ENCODE results near the gene ASRGL1.

ASRGL1 gene

GRCh38 chr11:62433141-62433903 is 96.1 kb downstream of the ASRGL1 start:
- WGBS (ENCODE audit: extremely low coverage, insufficient coverage, insufficient read length), result no CpG with 5 or more reads among the region's 16 CpGs
- H2BK5ac ChIP-seq (ENCODE audit: low read depth, low read length, poor library complexity), result no peak overlapping the region
- H2AFZ ChIP-seq (ENCODE audit: insufficient read depth, low read length, poor library complexity), result no peak overlapping the region
- no peak overlapping the region for H3K4me2 ChIP-seq (ENCODE audit: low read length)
- H2BK12ac ChIP-seq (ENCODE audit: low read length), result no peak overlapping the region
- no peak overlapping the region for H3K4me3 ChIP-seq (ENCODE audit: low read depth, low read length)
- no peak overlapping the region for H3K18ac ChIP-seq (ENCODE audit: low read length)
- H2BK120ac ChIP-seq (ENCODE audit: insufficient read depth, low read length, poor library complexity), result no peak overlapping the region
- H3K4ac ChIP-seq (ENCODE audit: low read depth, low read length), result no peak overlapping the region
- no peaks in the 10 kb centered on the region for H3K27me3 ChIP-seq (ENCODE audit: insufficient read depth, low read length)
- H4K8ac ChIP-seq (ENCODE audit: low read depth, low read length), result no peak overlapping the region
- no peak overlapping the region for H3K9ac ChIP-seq (ENCODE audit: low read length)
- no peak overlapping the region for H4K12ac ChIP-seq (ENCODE audit: low read depth, low read length)
- H3K79me2 ChIP-seq (ENCODE audit: control insufficient read depth, insufficient read depth, low read length, poor library complexity), result peaks cover 3% of the 10 kb centered on the region
- H3K4me1 ChIP-seq (ENCODE audit: control insufficient read depth in 1 of 2, insufficient read depth in 2 of 2, low read length in 2 of 2), result peaks cover 8% of the 10 kb centered on the region in 2 experiments
- H3K36me3 ChIP-seq (ENCODE audit: control insufficient read depth in 1 of 2, insufficient read depth in 2 of 2, low read length in 2 of 2), result no peaks in the 10 kb centered on the region
- H3K79me1 ChIP-seq (ENCODE audit: low read length), result peaks cover 22% of the 10 kb centered on the region
- no peak for DNase-seq
- H3K14ac ChIP-seq (ENCODE audit: low read length), result no peak overlapping the region
- no peaks in the 10 kb centered on the region for H3K9me3 ChIP-seq (ENCODE audit: insufficient read depth, low read depth, low read length)
- H2AK5ac ChIP-seq (ENCODE audit: low read length), result no peak overlapping the region
- H4K91ac ChIP-seq (ENCODE audit: low read depth, low read length), result no peak overlapping the region
- H3K23ac ChIP-seq (ENCODE audit: low read length), result no peak overlapping the region
- H3K27ac ChIP-seq (ENCODE audit: low read depth, low read length), result no peak overlapping the region

- H3K4me1 ChIP-seq (ENCODE audit: control insufficient read depth in 1 of 2, insufficient read depth in 2 of 2, low read length in 2 of 2), result peaks cover 5% of the 10 kb centered on the region in 2 experiments
- H3K23ac ChIP-seq (ENCODE audit: low read length), result no peak overlapping the region
- H3K79me1 ChIP-seq (ENCODE audit: low read length), result peaks cover 19% of the 10 kb centered on the region
- no peak overlapping the region for H3K14ac ChIP-seq (ENCODE audit: low read length)
- no peak overlapping the region for H2BK12ac ChIP-seq (ENCODE audit: low read length)
- no peak overlapping the region for H3K27ac ChIP-seq (ENCODE audit: low read depth, low read length)
- no peak overlapping the region for H3K4me3 ChIP-seq (ENCODE audit: low read depth, low read length)
- no peak overlapping the region for H2AK5ac ChIP-seq (ENCODE audit: low read length)
- no peak overlapping the region for H3K18ac ChIP-seq (ENCODE audit: low read length)
- H4K91ac ChIP-seq (ENCODE audit: low read depth, low read length), result peak overlapping the region; percentile 3
- H3K79me2 ChIP-seq (ENCODE audit: control insufficient read depth, insufficient read depth, low read length, poor library complexity), result peaks cover 3% of the 10 kb centered on the region
- no peaks in the 10 kb centered on the region for H3K36me3 ChIP-seq (ENCODE audit: control insufficient read depth in 1 of 2, insufficient read depth in 2 of 2, low read length in 2 of 2)
- no peak overlapping the region for H4K8ac ChIP-seq (ENCODE audit: low read depth, low read length)
- DNase-seq, result no peak
- no peak overlapping the region for H3K4me2 ChIP-seq (ENCODE audit: low read length)
- no peaks in the 10 kb centered on the region for H3K9me3 ChIP-seq (ENCODE audit: insufficient read depth, low read depth, low read length)
- no peak overlapping the region for H2BK5ac ChIP-seq (ENCODE audit: low read depth, low read length, poor library complexity)
- H3K4ac ChIP-seq (ENCODE audit: low read depth, low read length), result no peak overlapping the region
- no peak overlapping the region for H4K12ac ChIP-seq (ENCODE audit: low read depth, low read length)
- no peak overlapping the region for H3K9ac ChIP-seq (ENCODE audit: low read length)
- no peaks in the 10 kb centered on the region for H3K27me3 ChIP-seq (ENCODE audit: insufficient read depth, low read length)
- no peak overlapping the region for H2AFZ ChIP-seq (ENCODE audit: insufficient read depth, low read length, poor library complexity)
- H2BK120ac ChIP-seq (ENCODE audit: insufficient read depth, low read length, poor library complexity), result no peak overlapping the region
- WGBS (ENCODE audit: extremely low coverage, insufficient coverage, insufficient read length), result no CpG with 5 or more reads among the region's 6 CpGs
These were observed 96.6 kb downstream of the ASRGL1 start for GRCh38 chr11:62433904-62434276.

GRCh38 chr11:62435846-62436660 is 98.8 kb downstream of the ASRGL1 start:
- Histone ChIP-seq H2BK120ac (ENCODE audit: insufficient read depth, low read length, poor library complexity) (no peak overlapping the region), H3K18ac (ENCODE audit: low read length) (no peak overlapping the region), H3K9me3 (ENCODE audit: insufficient read depth, low read depth, low read length) (no peaks in the 10 kb centered on the region), H3K23ac (ENCODE audit: low read length) (no peak overlapping the region), H2AK5ac (ENCODE audit: low read length) (no peak overlapping the region), H3K79me2 (ENCODE audit: control insufficient read depth, insufficient read depth, low read length, poor library complexity) (no peaks in the 10 kb centered on the region), H4K12ac (ENCODE audit: low read depth, low read length) (no peak overlapping the region), H3K14ac (ENCODE audit: low read length) (no peak overlapping the region), H4K8ac (ENCODE audit: low read depth, low read length) (no peak overlapping the region), H2BK5ac (ENCODE audit: low read depth, low read length, poor library complexity) (no peak overlapping the region), H2BK12ac (ENCODE audit: low read length) (peak overlapping the region; percentile 26), H2AFZ (ENCODE audit: insufficient read depth, low read length, poor library complexity) (no peak overlapping the region), H3K4me2 (ENCODE audit: low read length) (no peak overlapping the region), H3K4ac (ENCODE audit: low read depth, low read length) (no peak overlapping the region), H3K79me1 (ENCODE audit: low read length) (peaks cover 6% of the 10 kb centered on the region), H3K27ac (ENCODE audit: low read depth, low read length) (no peak overlapping the region), H3K36me3 (ENCODE audit: control insufficient read depth in 1 of 2, insufficient read depth in 2 of 2, low read length in 2 of 2) (no peaks in the 10 kb centered on the region), H4K91ac (ENCODE audit: low read depth, low read length) (no peak overlapping the region), H3K27me3 (ENCODE audit: insufficient read depth, low read length) (no peaks in the 10 kb centered on the region), H3K9ac (ENCODE audit: low read length) (no peak overlapping the region), H3K4me3 (ENCODE audit: low read depth, low read length) (no peak overlapping the region), H3K4me1 (ENCODE audit: control insufficient read depth in 1 of 2, insufficient read depth in 2 of 2, low read length in 2 of 2) (peaks cover 7 to 8% of the 10 kb centered on the region in 2 experiments)
- no CpG with 5 or more reads among the region's 5 CpGs for WGBS (ENCODE audit: extremely low coverage, insufficient coverage, insufficient read length)
- DNase-seq, result no peak

- Histone ChIP-seq H2BK120ac (ENCODE audit: insufficient read depth, low read length, poor library complexity) (no peak overlapping the region), H3K18ac (ENCODE audit: low read length) (no peak overlapping the region), H3K36me3 (ENCODE audit: control insufficient read depth in 1 of 2, insufficient read depth in 2 of 2, low read length in 2 of 2) (no peaks in the 10 kb centered on the region), H2BK5ac (ENCODE audit: low read depth, low read length, poor library complexity) (no peak overlapping the region), H4K8ac (ENCODE audit: low read depth, low read length) (no peak overlapping the region), H3K4me1 (ENCODE audit: control insufficient read depth in 1 of 2, insufficient read depth in 2 of 2, low read length in 2 of 2) (peaks cover 7 to 8% of the 10 kb centered on the region in 2 experiments), H3K23ac (ENCODE audit: low read length) (no peak overlapping the region), H3K27me3 (ENCODE audit: insufficient read depth, low read length) (no peaks in the 10 kb centered on the region), H3K4me2 (ENCODE audit: low read length) (no peak overlapping the region), H3K79me1 (ENCODE audit: low read length) (peaks cover 3% of the 10 kb centered on the region), H2AFZ (ENCODE audit: insufficient read depth, low read length, poor library complexity) (no peak overlapping the region), H2BK12ac (ENCODE audit: low read length) (no peak overlapping the region), H2AK5ac (ENCODE audit: low read length) (no peak overlapping the region), H3K4ac (ENCODE audit: low read depth, low read length) (no peak overlapping the region), H3K4me3 (ENCODE audit: low read depth, low read length) (no peak overlapping the region), H4K12ac (ENCODE audit: low read depth, low read length) (no peak overlapping the region), H3K27ac (ENCODE audit: low read depth, low read length) (no peak overlapping the region), H3K9ac (ENCODE audit: low read length) (no peak overlapping the region), H4K91ac (ENCODE audit: low read depth, low read length) (no peak overlapping the region), H3K9me3 (ENCODE audit: insufficient read depth, low read depth, low read length) (no peaks in the 10 kb centered on the region), H3K79me2 (ENCODE audit: control insufficient read depth, insufficient read depth, low read length, poor library complexity) (no peaks in the 10 kb centered on the region), H3K14ac (ENCODE audit: low read length) (no peak overlapping the region)
- WGBS (ENCODE audit: extremely low coverage, insufficient coverage, insufficient read length), result no CpG with 5 or more reads among the region's 1 CpG
- no peak for DNase-seq
These were observed 100.4 kb downstream of the ASRGL1 start for GRCh38 chr11:62437616-62438015.

Data from trophoblast cell (in vitro differentiated cells and primary cell).